GM18511 (cell line): ENCODE data around the gene F2R.
A peak's percentile ranks its signal among the peaks of the same experiment; 100 is the strongest.

ENCODE experiments used
- ATAC-seq: cut with Tn5 transposase; IDR thresholded peaks from one replicate; pipeline ENCODE4 v1.9.1; 2021; ENCODE audit warnings: mild to moderate bottlenecking, moderate library complexity; ENCODE audit not compliant: unreplicated experiment

The F2R gene

GRCh38 chr5:76690037-76690679 lies 25.8 kb upstream of the F2R start:
- no peak for ATAC-seq

- ATAC-seq = no peak
These were observed 25.0 kb upstream of the F2R start for GRCh38 chr5:76690704-76691466.

- no peak for ATAC-seq
These were observed 24.3 kb upstream of the F2R start for GRCh38 chr5:76691467-76692273.

- ATAC-seq = no peak
These were observed 23.7 kb upstream of the F2R start for GRCh38 chr5:76692274-76692540.

GRCh38 chr5:76692651-76693050 lies 23.3 kb upstream of the F2R start:
- no peak for ATAC-seq

GRCh38 chr5:76693141-76693540 lies 22.8 kb upstream of the F2R start:
- no peak for ATAC-seq

- ATAC-seq = no peak
These were observed 21.6 kb upstream of the F2R start for GRCh38 chr5:76694317-76694716.

- ATAC-seq = no peak
These were observed 20.6 kb upstream of the F2R start for GRCh38 chr5:76695346-76695745.

GRCh38 chr5:76696251-76696650 lies 19.7 kb upstream of the F2R start:
- ATAC-seq = no peak

GRCh38 chr5:76697670-76698069 lies 18.3 kb upstream of the F2R start:
- no peak for ATAC-seq

- ATAC-seq = no peak
These were observed 15.4 kb upstream of the F2R start for GRCh38 chr5:76700571-76700970.

- ATAC-seq = no peak
These were observed 14.6 kb upstream of the F2R start for GRCh38 chr5:76701298-76701697.

GRCh38 chr5:76703707-76704106 lies 12.2 kb upstream of the F2R start:
- ATAC-seq = no peak

- no peak for ATAC-seq
These were observed 11.7 kb upstream of the F2R start for GRCh38 chr5:76704131-76704663.

GRCh38 chr5:76705574-76705973 lies 10.4 kb upstream of the F2R start:
- no peak for ATAC-seq

- ATAC-seq = no peak
These were observed 6.2 kb upstream of the F2R start for GRCh38 chr5:76709762-76710161.

- peak; percentile 48 for ATAC-seq
These were observed 4.9 kb upstream of the F2R start for GRCh38 chr5:76710991-76711390.

GRCh38 chr5:76714751-76715485 lies 1.0 kb upstream of the F2R start:
- peak; percentile 22 for ATAC-seq

- ATAC-seq = no peak
These were observed 515 bp upstream of the F2R start for GRCh38 chr5:76715486-76715735.

- ATAC-seq = no peak
These were observed 681 bp downstream of the F2R start for GRCh38 chr5:76716456-76717157.
